HL-60 (cell line): ENCODE results near the gene APOC4.

Experiments
- DNase-seq, 2 experiments: peaks; one replicate each; pipeline ENCODE4 v3.0.0-alpha.2; 2010 to 2020; ENCODE audit warnings: low read depth in 1 of 2, low spot score in 1 of 2
- H3K27ac ChIP-seq: fragments of 250-450 bp; sonication (Bioruptor Pico); replicated peaks from 2 replicates; pipeline ENCODE4 v1.5.1; 2020; ENCODE audit warnings: mild to moderate bottlenecking, moderate library complexity
- H3K27me3 ChIP-seq: fragments of 250-450 bp; sonication (Bioruptor Pico); 2 replicates; pipeline ENCODE4 v1.5.1; 2021; ENCODE audit warnings: mild to moderate bottlenecking, moderate library complexity; ENCODE audit not compliant: insufficient read depth, poor library complexity, severe bottlenecking
- H3K4me3 ChIP-seq: replicated peaks from 2 replicates; pipeline ENCODE4 v1.5.1; 2011; ENCODE audit warnings: mild to moderate bottlenecking, control low read depth, low read length; ENCODE audit not compliant: insufficient read depth
- CTCF ChIP-seq: IDR thresholded peaks from one replicate; pipeline ENCODE4 v1.5.1; 2011; ENCODE audit warnings: low read length, control low read depth, inconsistent platforms; ENCODE audit not compliant: insufficient read depth
- GABPA ChIP-seq: IDR thresholded peaks from 2 replicates; pipeline ENCODE4 v1.6.1; 2012; ENCODE audit warnings: low read depth
- POLR2AphosphoS5 ChIP-seq: IDR thresholded peaks from 2 replicates; pipeline ENCODE4 v1.6.1; 2012; ENCODE audit warnings: low read depth
- SPI1 ChIP-seq: IDR thresholded peaks from 2 replicates; pipeline ENCODE4 v1.6.1; 2012; ENCODE audit warnings: low read depth, mild to moderate bottlenecking, borderline replicate concordance
- TF ChIP-seq, protein P1 (sequence below): IDR thresholded peaks from 2 replicates; pipeline ENCODE4 v1.6.1; 2012; ENCODE audit warnings: low read depth; ENCODE audit not compliant: insufficient replicate concordance

The APOC4 gene

DNA sequence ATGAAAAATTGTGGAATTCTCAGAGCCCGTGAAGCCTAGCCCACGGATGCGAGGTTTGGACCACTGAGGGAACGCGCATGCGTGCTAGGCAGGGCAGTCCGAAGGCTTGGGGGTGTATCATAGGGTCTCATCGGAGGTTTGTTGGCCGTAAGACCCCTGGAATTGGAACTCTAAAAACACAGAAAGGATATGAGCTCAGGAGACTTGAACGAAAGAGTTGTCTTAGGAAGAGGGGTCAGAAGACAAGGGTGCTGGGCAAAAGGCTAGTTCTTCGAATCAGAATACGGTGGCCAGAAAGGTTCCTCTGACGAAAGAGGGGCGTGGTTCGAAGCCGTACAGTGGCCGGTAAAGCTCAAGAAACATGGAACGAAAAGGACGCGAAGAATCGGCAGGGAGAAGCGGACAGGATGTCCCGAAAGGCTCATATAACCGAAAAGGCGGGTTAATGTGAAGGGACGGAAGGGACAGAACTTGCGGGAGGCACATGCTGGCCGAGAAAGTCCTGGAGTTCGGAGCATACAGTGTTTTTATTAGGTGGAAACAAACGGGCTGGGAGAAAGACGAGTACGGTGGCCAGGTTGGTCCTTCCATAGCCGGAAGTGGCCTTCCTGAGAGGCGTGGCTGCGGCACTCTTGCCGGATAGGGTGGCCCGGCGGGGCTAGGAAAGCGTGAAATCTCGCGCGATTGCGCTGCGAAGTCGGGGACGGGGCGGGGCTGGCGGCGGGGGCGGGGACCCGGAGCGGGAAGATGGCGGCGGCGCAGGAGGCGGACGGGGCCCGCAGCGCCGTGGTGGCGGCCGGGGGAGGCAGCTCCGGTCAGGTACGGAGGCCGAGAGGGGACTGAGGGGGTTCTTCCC, 12.8 kb downstream of the APOC4 start, which contains the start of gene CLPTM1:
TSS of gene CLPTM1 (plus strand) at position 732 of the 856 bp plus-strand sequence. CDS start at position 748, 16 bp downstream.
- no peaks in the 10 kb centered on the region for H3K27me3 ChIP-seq
- peak within 1 kb of the TSS; percentile 94 for H3K4me3 ChIP-seq
- TF ChIP-seq GABPA (peak; percentile 73), POLR2AphosphoS5 (peak; percentile 76), SPI1 (no peak)
- DNase-seq: peak; percentile 93 to 97
- peak within 1 kb of the TSS; percentile 96 for H3K27ac ChIP-seq

- no peak for DNase-seq
- Histone ChIP-seq H3K27me3 (no peaks in the 10 kb centered on the region), H3K4me3 (peak overlapping the region; percentile 86), H3K27ac (peak overlapping the region; percentile 96)
- TF ChIP-seq CTCF: no peak
- TF ChIP-seq GABPA: no peak
- no peak for TF ChIP-seq SPI1
- TF ChIP-seq POLR2AphosphoS5: no peak; the same call in 1 of the 2 replicates
- TF ChIP-seq, protein P1, sequence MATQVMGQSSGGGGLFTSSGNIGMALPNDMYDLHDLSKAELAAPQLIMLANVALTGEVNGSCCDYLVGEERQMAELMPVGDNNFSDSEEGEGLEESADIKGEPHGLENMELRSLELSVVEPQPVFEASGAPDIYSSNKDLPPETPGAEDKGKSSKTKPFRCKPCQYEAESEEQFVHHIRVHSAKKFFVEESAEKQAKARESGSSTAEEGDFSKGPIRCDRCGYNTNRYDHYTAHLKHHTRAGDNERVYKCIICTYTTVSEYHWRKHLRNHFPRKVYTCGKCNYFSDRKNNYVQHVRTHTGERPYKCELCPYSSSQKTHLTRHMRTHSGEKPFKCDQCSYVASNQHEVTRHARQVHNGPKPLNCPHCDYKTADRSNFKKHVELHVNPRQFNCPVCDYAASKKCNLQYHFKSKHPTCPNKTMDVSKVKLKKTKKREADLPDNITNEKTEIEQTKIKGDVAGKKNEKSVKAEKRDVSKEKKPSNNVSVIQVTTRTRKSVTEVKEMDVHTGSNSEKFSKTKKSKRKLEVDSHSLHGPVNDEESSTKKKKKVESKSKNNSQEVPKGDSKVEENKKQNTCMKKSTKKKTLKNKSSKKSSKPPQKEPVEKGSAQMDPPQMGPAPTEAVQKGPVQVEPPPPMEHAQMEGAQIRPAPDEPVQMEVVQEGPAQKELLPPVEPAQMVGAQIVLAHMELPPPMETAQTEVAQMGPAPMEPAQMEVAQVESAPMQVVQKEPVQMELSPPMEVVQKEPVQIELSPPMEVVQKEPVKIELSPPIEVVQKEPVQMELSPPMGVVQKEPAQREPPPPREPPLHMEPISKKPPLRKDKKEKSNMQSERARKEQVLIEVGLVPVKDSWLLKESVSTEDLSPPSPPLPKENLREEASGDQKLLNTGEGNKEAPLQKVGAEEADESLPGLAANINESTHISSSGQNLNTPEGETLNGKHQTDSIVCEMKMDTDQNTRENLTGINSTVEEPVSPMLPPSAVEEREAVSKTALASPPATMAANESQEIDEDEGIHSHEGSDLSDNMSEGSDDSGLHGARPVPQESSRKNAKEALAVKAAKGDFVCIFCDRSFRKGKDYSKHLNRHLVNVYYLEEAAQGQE: no peak
These were observed 13.7 kb downstream of the APOC4 start for GRCh38 chr19:44955505-44956439.

DNA sequence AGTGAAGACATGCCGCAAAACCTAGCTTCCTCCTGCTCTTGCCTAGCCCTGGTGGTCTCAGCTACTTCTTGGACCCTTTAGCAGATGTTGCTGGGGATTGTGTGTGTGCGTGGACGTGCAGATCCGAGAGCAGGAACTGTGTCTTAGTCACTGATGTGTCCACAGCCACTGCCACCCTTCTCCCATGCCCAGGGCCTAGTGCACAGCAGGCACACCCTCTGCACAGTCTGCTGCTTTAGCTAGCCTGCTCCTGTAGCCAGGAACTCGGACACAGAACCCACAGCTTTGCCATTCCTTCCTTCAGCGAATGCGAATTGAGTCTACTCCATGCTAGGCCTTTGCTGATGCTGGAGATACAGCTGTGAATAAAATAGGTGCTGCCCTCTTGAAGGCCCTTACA, 15.5 kb downstream of the APOC4 start:
- DNase-seq: no peak
- TF ChIP-seq POLR2AphosphoS5 (no peak), SPI1 (no peak)
- TF ChIP-seq, protein P1: no peak
- Histone ChIP-seq H3K4me3 (no peak overlapping the region), H3K27ac (no peak overlapping the region), H3K27me3 (no peaks in the 10 kb centered on the region)

GRCh38 chr19:44958090-44958489, 16.1 kb downstream of the APOC4 start:
- no peak for DNase-seq
- no peak overlapping the region for H3K27ac ChIP-seq
- TF ChIP-seq POLR2AphosphoS5: no peak
- TF ChIP-seq SPI1: no peak
- TF ChIP-seq, protein P1: no peak
- no peak for TF ChIP-seq CTCF
- no peak for TF ChIP-seq GABPA
- H3K27me3 ChIP-seq: no peaks in the 10 kb centered on the region
- no peak overlapping the region for H3K4me3 ChIP-seq
